Tibial artery (tissue), 4 donors: ENCODE results near the gene ZAP70.

Source experiments
- DNase-seq, 2 donors: peaks; one replicate each; pipeline ENCODE4 v3.0.0-alpha.2; 2019
- H3K27ac ChIP-seq, 2 donors: fragments of 200-600 bp; sonication (generic) in 1 of 2; 1 replicate in 1 of 2; 2 replicates in 1 of 2; pipeline ENCODE4 v1.5.1; 2018 to 2019; ENCODE audit warnings: mild to moderate bottlenecking in 1 of 2
- H3K27me3 ChIP-seq, 2 donors: fragments of 200-600 bp; sonication (generic) in 1 of 2; one replicate each; pipeline versions ENCODE4 v1.5.1 to v1.6.0; 2016 to 2019
- H3K36me3 ChIP-seq, 3 donors: fragments of 200-600 bp; sonication (generic) in 2 of 3; one replicate each; pipeline ENCODE4 v1.5.1; 2016 to 2019; ENCODE audit warnings: mild to moderate bottlenecking in 2 of 3
- H3K4me1 ChIP-seq, 4 donors: fragments of 200-600 bp; sonication (generic) in 2 of 4; 1 replicate in 3 of 4; 2 replicates in 1 of 4; pipeline ENCODE4 v1.5.1; 2016 to 2019
- H3K4me3 ChIP-seq, 2 donors: fragments of 200-600 bp; sonication (generic) in 1 of 2; 1 replicate in 1 of 2; 2 replicates in 1 of 2; pipeline ENCODE4 v1.5.1; 2018 to 2019; ENCODE audit warnings: mild to moderate bottlenecking in 2 of 2
- H3K9me3 ChIP-seq, 3 donors: fragments of 200-600 bp; sonication (generic) in 1 of 3; one replicate each; pipeline ENCODE4 v1.5.1; 2016 to 2019
- CTCF ChIP-seq, 2 experiments: fragments of 200-600 bp in 1 of 2; fragments of 450-650 bp in 1 of 2; IDR thresholded peaks; one replicate each; pipeline ENCODE4 v1.5.1; 2017 to 2019; ENCODE audit warnings: antibody characterized with exemption in 2 of 2, mild to moderate bottlenecking in 1 of 2, moderate library complexity in 1 of 2
- intact Hi-C: fragments of 100-400 bp; cut with DNase I; formaldehyde crosslinking; loops from one replicate; pipeline ENCODE4 v1.15.0; 2023; ENCODE audit warnings: low total_unique reads

Gene ZAP70

GRCh38 chr2:97715951-97716694, 2.7 kb downstream of the ZAP70 start:
- no peak for TF ChIP-seq CTCF (IDR thresholded peaks at IDR 0.05)
- Histone ChIP-seq H3K27me3 (peaks cover 0 to 1% of the 10 kb centered on the region in 2 donors), H3K36me3 (no peaks in the 10 kb centered on the region), H3K27ac (no peak overlapping the region), H3K4me3 (no peak overlapping the region), H3K9me3 (no peaks in the 10 kb centered on the region), H3K4me1 (no peaks in the 10 kb centered on the region)
- peak in 1 of 2 donors; percentile 56 for DNase-seq
- intact Hi-C loops = no loop called here

GRCh38 chr2:97716695-97717612, 3.6 kb downstream of the ZAP70 start:
- Histone ChIP-seq H3K9me3 (no peaks in the 10 kb centered on the region), H3K4me3 (no peak overlapping the region), H3K36me3 (no peaks in the 10 kb centered on the region), H3K4me1 (no peaks in the 10 kb centered on the region), H3K27ac (no peak overlapping the region), H3K27me3 (no peaks in the 10 kb centered on the region)
- intact Hi-C loops = no loop called here
- peak in 1 of 2 donors; percentile 57 for DNase-seq
- TF ChIP-seq CTCF (IDR thresholded peaks at IDR 0.05) = no peak

- no peak for DNase-seq
- H3K4me3 ChIP-seq = no peak overlapping the region
Measured at GRCh38 chr2:97717613-97717995, 4.2 kb downstream of the ZAP70 start.

GRCh38 chr2:97718051-97718882, 4.9 kb downstream of the ZAP70 start:
- Histone ChIP-seq H3K27ac (no peak overlapping the region), H3K9me3 (no peaks in the 10 kb centered on the region), H3K27me3 (no peaks in the 10 kb centered on the region), H3K4me3 (no peak overlapping the region), H3K36me3 (no peaks in the 10 kb centered on the region), H3K4me1 (no peaks in the 10 kb centered on the region)
- DNase-seq = peak in 1 of 2 donors; percentile 49
- no peak for TF ChIP-seq CTCF (IDR thresholded peaks at IDR 0.05)
- intact Hi-C loops = no loop called here

More at GRCh38 chr2:97717613-97717995, 4.2 kb downstream of the ZAP70 start:
- Histone ChIP-seq H3K9me3 (no peaks in the 10 kb centered on the region), H3K36me3 (no peaks in the 10 kb centered on the region), H3K4me1 (no peaks in the 10 kb centered on the region), H3K27me3 (no peaks in the 10 kb centered on the region), H3K27ac (no peak overlapping the region)
- intact Hi-C loops = no loop called here
- no peak for TF ChIP-seq CTCF (IDR thresholded peaks at IDR 0.05)

DNA sequence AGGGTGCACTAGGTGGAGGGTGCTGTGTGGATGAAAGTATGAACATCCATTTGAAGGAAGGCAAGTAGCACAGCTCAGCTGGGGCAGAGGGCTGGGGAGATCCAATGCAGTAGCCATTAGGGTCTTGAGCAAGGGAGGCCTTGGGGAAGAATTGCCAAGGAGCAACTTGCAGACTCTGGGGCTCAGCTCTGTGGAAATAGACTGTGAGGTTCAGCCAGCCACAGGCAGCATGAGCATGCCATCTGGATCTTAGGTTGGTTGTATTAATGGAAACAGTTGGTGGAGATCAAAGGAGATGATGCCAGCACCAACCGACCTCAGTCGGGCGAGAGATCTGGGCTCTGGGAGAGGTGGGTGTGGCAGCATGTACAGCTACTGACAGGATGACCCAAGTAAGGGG, 5.6 kb downstream of the ZAP70 start:
- no peak for TF ChIP-seq CTCF (IDR thresholded peaks at IDR 0.05)
- no peak for DNase-seq
- no peak overlapping the region for H3K27ac ChIP-seq

More for the DNA sequence above, 5.6 kb downstream of the ZAP70 start:
- Histone ChIP-seq H3K9me3 (no peaks in the 10 kb centered on the region), H3K4me1 (no peaks in the 10 kb centered on the region), H3K27me3 (peaks cover 0 to 3% of the 10 kb centered on the region in 2 donors), H3K4me3 (no peak overlapping the region), H3K36me3 (no peaks in the 10 kb centered on the region)
- intact Hi-C loops = no loop called here
